ENCODE data around the gene RSRC1.
"Not testable (repeated sequence)": the region's sequence is repeated elsewhere in the genome, so short reads cannot be mapped to it uniquely, and the experiment has no call there.

RSRC1 gene

DNA sequence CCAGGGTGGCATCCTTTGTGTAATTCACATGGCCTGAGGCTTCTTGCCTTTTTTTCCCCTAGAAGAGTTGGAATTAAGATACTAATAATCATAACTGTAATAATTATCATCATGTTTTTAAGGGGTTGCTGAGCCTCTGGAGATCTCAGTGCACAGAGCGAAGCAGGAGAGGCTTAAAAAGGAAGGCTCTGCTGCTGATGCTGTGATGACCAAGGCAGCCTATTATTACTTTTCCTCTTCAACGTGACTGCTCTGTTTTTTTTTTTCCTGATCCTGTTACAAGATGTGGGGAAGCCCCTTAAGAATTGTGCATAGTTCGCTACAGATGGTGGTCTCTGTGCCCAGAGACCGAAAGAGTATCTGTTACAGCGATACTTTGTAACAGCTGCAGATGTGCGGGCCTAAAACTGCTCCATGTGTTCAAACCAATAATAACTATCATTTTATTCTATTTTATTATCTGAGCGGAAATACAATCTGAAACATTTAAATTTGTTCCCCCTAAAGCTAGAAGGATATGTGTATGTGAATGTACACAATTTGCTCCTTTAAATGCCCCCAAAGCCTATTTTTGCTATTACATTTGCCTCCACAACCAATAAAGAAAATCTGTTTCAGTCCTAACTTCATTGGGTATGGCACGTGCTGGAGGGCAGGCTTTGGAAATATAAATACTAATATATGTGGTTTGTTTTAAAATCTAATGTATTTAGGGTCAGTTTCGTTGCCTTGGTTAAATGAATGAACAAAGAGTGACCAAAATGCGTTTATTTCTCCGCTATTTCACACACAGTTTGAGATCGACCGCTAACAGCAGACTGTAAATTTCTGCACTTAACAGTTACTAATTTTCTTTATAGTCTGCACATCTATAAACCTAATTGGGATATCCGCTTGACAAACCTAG lies 8.3 kb upstream of the RSRC1 start:
- no peak for DNase-seq (ENCODE audit: low spot score)

DNA sequence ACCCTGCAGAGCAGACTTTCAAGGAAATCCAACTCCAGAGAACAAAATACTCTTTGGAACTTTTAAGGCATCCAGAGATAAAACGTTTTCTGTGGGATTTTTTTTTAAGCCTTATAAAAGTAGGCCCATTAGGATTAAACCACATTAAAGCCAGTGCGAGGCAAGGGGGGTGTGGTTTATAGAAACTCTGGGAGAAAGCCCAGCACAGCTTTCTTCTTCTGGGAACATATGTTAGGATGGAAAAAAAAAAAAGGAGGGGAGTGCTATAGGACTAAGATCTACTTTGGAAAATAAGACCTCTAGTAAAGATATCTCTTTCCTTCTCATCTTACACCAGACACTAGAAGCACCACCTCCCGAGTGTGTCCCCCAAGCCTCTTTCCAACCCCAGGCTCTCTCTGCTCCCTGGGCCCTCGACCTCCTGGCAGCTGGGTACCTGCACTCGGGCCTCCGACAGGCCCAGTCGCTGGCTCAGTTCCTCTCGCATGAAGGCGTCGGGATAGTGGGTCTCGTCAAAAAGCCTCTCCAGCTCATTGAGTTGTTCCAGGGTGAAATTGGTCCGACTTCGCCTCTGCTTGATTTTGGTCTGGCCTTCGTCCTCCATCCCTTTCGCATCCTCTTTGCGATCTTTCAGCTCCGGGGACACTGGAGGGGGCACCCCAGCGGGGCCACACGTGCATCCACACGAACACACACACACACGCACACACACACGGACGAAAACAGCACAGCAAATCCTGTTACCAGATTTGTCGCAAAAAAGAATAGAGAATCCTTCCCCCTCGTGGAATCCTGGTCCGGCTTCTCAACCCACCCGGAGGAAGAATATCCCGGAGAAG lies 7.4 kb upstream of the RSRC1 start:
- DNase-seq (ENCODE audit: low spot score): no peak

DNA sequence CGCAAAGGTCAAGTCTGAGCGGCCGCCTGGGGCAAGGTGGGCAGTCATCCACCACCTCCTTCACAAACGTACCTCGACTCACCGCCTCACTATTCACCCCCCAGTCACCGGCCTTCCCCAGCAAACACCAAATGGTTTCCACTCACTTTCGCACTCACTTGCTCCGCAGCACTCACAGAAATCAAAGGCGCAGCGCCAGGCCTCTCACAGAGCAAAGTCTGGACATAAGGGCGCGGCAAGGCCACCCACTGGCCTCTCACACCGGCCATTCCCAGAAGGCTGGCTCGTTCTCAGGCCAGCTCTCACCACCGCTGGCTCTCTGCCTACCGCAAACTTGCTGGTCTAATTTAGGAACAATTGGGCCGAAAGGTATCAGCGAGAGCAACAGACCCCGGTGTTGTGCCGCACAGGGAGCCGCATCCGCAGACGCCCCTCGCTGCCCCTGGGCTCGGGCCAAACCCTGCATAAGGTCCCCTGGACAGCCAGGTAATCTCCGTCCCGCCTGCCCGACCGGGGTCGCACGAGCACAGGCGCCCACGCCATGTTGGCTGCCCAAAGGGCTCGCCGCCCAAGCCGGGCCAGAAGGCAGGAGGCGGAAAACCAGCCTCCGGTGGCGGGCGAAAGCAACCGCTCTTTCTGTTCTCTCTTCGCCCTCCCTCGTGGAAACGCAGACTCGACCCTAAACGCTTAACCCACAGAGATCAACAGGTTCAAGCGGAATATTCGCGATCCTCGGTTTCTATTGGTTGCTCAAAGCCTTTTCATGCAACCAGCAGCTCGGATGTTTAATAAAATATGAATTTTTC lies 6.6 kb upstream of the RSRC1 start:
- DNase-seq (ENCODE audit: low spot score): no peak

GRCh38 chr3:158103887-158104327 lies 6.0 kb upstream of the RSRC1 start:
- no peak for DNase-seq (ENCODE audit: low spot score)

DNA sequence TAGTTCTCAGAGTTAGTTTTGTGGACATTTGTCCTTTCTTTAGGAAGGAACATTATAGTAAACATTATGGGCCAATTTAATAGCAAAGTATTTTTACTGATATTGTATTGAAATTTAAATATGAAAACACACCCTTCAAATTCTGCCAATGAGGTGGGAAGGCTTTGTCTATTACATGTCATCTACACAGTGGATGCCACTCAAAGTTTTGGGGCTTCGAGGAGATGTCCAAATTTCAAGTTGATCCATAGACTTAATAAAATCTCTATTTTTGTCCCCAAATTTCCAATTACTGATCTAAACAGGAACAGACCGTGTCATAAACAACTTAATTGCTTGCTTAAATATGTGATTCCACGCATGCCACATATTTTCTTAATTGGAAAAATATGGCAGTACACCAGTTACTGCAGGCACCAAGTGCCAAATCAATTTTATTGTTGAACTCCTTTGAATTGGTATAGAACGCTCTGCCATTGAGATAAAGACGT lies 5.4 kb upstream of the RSRC1 start:
- DNase-seq (ENCODE audit: low spot score): no peak

DNA sequence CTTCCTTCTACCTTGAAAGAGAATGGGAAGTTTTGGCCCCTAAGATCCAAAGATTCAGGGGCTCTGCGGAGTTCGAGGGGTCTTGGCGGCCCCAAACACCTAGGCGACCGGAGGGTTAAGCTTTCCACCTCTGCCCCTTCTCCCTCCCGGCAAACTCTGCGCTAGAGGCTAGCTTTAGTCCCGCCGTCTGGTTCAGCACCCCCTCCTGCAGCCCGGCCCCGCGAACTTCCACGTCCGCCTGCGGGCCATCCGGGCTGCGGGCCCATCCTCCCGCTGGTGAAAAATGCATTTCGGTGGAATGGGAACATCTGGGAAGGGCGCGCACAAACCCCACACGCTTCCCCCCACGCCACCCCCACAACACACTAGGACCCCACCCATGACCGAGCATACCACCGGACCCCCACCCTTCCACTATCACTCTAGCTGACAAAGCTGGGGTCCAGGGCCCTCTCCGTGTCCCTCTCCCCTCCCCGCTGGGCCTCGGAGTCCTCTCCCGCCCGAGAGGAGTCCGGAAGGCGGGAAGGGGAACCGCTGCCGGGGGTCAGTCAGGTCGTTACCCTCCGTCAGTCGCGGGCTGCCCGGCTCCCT lies 4.7 kb upstream of the RSRC1 start:
- DNase-seq (ENCODE audit: low spot score): no peak

DNA sequence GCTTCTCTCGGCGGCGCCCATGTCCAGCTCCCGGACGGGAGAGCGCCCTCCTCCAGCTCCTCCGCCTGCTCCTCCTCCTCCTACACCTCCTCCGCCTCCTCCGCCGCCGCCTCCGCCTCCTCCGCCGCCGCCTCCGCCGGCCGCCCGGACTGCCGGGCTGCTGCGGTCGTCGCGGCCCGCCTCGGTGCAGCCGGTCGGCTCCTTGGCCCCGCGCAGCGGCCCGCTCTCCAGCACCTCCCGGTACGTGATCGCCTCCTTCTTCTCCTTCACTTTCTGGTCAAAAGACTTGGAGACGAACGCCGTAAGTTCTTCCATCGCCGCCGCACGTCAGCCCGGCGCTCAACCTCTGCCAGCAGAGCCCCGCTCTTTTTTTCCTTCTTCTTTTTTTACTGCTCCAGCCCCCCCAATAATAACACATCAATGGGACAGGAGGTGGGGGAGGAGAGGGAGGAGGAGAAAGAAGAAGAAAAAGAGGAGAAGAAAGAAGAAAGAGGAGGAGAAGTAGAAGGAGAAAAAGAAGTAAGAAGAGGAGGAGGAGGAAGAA lies 4.1 kb upstream of the RSRC1 start:
- no peak for DNase-seq (ENCODE audit: low spot score)

DNA sequence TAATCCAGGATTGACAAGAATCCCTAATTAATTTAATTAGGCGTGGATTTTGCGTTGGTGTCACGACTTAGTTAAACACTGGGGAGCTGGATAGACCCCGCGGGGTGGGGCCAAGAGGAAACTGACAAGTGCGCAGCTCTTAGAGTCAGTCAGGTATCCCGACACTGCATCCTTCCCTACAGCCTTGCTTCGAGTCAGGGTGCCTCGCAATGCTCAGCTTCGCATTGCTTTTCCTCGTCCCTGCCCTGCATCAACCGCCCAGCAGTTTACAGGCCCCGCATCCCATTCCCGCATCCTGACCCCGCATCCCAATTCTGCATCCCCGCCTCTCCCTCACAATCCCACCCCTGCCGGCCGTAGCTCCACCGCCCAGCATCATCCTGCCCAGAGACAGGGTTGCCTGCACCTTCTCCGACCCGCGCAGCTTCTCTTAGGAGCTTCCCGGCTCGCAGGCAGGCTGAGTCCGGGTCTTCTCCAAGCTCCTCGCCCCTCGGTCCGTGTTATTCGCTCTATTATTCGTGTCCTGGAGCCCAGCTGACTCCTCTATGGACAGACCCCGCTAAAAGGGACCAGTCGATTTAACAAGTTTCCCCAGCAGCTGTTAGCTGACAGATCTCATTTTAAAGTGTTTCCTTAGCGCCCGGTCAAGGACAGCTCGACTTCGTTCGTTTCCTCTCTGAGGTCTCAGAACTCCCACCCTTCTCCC lies 3.0 kb upstream of the RSRC1 start:
- DNase-seq (ENCODE audit: low spot score): no peak

- DNase-seq (ENCODE audit: low spot score): no peak
Observed at GRCh38 chr3:158107605-158108444, 2.1 kb upstream of the RSRC1 start.

- no peak for DNase-seq (ENCODE audit: low spot score)
Observed at GRCh38 chr3:158108445-158108985, 1.4 kb upstream of the RSRC1 start.

GRCh38 chr3:158109295-158109803 lies 540 bp upstream of the RSRC1 start:
- DNase-seq (ENCODE audit: low spot score): no peak

GRCh38 chr3:158110658-158111018 lies 749 bp downstream of the RSRC1 start:
- no peak for DNase-seq (ENCODE audit: low spot score)

GRCh38 chr3:158111861-158112260 lies 2.0 kb downstream of the RSRC1 start:
- no peak for DNase-seq (ENCODE audit: low spot score)

DNA sequence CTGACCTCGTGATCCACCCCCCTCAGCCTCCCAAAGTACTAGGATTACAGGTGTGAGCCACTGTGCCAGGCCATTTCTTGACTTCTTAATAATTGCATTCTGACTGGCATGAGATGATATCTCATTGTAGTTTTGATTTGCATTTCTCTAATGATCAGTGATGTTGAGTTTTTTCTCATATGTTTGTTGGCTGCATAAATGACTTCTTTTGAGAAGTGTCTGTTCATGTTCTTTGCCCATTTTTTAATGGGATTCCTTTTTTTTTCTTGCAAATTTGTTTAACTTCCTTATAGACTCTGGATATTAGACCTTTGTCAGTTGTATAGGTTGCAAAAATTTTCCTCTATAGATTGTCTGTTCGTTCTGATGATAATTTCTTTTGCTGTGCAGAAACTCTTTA lies 3.7 kb downstream of the RSRC1 start:
- not testable (repeated sequence) for DNase-seq (ENCODE audit: low spot score)

- no peak for DNase-seq (ENCODE audit: low spot score)
Observed at GRCh38 chr3:158120330-158120729, 10.4 kb downstream of the RSRC1 start.

DNA sequence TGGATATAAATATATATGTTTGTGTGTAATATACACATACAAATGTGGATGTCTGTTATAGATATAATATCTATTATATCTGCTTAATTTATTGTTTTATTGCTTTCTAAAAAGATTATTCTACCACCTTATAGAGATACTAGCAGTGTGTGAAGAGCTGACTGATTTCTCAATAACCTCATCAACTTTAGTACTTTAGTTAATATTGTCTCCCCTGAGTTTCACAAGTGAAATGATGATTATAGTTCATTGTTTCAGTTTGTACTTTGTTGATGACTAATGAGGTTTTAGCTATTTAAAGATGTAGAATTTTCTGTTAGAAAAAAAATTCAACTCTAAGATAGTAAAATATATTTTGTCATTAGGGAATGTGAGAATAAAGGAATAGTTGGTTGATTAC lies 11.4 kb downstream of the RSRC1 start:
- no peak for DNase-seq (ENCODE audit: low spot score)

DNA sequence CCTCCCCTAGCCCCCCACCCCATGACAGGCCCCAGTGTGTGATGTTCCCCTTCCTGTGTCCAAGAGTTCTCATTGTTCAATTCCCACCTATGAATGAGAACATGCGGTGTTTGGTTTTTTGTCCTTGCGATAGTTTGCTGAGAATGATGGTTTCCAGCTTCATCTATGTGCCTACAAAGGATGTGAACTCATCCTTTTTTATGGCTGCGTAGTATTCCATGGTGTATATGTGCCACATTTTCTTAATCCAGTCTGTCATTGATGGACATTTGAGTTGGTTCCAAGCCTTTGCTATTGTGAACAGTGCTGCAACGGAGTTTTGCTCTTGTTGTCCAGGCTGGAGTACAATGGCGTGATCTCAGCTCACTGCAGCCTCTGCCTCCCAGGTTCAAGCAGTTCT lies 12.8 kb downstream of the RSRC1 start:
- not testable (repeated sequence) for DNase-seq (ENCODE audit: low spot score)

DNA sequence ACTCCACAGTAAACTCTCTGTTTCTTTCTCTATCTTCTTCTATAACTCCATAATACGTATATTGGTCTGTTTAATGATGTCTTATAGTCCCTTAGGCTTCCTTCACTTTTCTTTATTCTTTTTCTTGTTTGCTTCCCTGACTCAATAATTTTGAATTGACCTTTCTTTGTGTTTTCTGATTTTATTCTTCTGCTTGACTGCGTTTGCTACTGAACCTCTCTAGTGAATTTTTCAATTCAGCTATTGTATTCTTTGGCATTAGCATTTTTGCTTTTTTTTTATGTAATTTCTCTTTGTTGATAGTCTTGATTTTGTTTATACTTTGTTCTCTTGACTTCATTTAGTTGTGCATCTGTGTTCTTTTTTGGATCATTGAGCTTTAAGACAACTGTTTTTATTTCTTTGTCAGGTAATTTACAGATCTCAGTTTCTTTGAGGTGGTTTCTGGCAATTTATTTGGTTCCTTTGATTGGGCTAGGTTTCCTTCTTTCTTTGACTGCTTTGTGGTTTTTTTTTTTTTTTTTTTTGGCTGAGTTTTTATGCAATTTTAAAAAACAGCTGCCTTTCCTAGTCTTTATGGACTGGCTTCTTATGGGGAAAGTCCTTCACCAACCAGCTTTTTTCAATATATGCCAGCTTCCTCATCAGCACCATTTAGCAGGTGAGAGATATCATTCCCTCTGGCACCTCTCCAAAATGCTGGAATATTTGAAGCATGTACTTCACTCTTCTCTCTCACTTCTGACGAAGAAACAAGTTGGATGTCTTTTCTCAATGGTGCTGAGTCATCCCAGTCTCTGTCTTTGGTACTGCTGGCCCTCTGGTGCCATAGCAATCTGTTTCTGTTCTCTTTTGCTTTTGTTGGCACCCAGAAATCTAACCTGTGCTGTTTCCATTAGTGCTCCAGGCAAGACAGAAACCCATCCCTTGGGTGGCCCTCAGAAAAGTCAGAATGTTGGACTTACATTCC lies 17.6 kb downstream of the RSRC1 start:
- no peak for DNase-seq (ENCODE audit: low spot score)
